Rectal smooth muscle tissue (tissue), 1 donor: ENCODE measurements around the gene CHD1L.
A peak's percentile ranks its signal among the peaks of the same experiment; 100 is the strongest.
"Not testable (repeated sequence)": the region's sequence is repeated elsewhere in the genome, so short reads cannot be mapped to it uniquely, and the experiment has no call there.

ENCODE experiments used
- H3K27ac ChIP-seq: one replicate; pipeline ENCODE4 v1.7.0; 2013; ENCODE audit warnings: low read depth, low read length, inconsistent platforms
- H3K27me3 ChIP-seq: one replicate; pipeline ENCODE4 v1.7.0; 2013; ENCODE audit warnings: low read length; ENCODE audit not compliant: control insufficient read depth, insufficient read depth
- H3K36me3 ChIP-seq: one replicate; pipeline ENCODE4 v1.7.0; 2013; ENCODE audit warnings: low read length; ENCODE audit not compliant: control insufficient read depth, insufficient read depth
- H3K4me1 ChIP-seq: one replicate; pipeline ENCODE4 v1.7.0; 2013; ENCODE audit warnings: low read length; ENCODE audit not compliant: control insufficient read depth, insufficient read depth
- H3K4me3 ChIP-seq: one replicate; pipeline ENCODE4 v1.7.0; 2013; ENCODE audit warnings: low read length
- H3K9ac ChIP-seq: one replicate; pipeline ENCODE4 v1.7.0; 2013; ENCODE audit warnings: low read length

The CHD1L gene

DNA sequence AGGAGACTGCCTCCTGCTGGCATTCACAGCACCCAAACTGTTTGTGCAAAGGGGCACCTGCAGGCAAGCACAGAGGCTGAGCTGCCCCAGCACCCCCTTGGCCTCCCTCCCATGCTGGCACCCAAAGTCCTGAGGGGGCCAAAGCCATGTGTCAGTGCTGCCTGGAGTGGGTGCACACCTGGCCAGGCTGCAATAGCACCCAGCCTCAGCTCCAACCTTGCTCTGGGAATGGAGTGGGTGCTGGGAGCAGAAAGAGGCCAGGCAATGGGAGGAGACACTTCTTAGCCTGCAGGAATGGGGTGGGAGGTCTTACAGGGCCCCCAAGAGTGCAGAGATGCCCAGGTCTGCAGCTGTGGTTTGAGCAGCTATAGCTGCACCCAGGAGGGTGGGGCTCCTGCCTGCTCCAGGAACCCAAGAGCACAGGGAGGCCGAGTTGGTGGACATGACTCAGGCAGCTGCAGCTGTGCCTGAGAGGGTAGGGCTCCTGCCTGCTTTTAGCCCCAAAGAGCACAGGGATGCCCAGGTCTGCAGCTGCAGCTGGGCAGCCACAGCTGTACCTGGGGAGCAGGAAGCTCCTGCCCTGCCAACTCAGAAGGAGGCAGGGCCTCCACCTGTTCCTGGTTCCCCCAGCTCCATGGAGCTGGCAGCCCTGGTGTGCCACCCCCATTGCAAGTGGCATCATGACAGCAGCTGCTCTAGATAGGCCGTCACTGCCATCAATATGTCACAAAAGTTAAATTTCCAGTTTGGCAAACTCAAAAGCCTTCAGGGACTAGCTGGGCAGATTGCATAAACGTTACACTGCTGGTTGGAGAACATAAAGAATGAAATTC is 5.3 kb upstream of the CHD1L start:
- H3K9ac ChIP-seq = no peak overlapping the region
- no peaks in the 10 kb centered on the region for H3K36me3 ChIP-seq
- no peak overlapping the region for H3K27ac ChIP-seq
- H3K4me3 ChIP-seq = no peak overlapping the region
- no peaks in the 10 kb centered on the region for H3K27me3 ChIP-seq
- no peaks in the 10 kb centered on the region for H3K4me1 ChIP-seq

DNA sequence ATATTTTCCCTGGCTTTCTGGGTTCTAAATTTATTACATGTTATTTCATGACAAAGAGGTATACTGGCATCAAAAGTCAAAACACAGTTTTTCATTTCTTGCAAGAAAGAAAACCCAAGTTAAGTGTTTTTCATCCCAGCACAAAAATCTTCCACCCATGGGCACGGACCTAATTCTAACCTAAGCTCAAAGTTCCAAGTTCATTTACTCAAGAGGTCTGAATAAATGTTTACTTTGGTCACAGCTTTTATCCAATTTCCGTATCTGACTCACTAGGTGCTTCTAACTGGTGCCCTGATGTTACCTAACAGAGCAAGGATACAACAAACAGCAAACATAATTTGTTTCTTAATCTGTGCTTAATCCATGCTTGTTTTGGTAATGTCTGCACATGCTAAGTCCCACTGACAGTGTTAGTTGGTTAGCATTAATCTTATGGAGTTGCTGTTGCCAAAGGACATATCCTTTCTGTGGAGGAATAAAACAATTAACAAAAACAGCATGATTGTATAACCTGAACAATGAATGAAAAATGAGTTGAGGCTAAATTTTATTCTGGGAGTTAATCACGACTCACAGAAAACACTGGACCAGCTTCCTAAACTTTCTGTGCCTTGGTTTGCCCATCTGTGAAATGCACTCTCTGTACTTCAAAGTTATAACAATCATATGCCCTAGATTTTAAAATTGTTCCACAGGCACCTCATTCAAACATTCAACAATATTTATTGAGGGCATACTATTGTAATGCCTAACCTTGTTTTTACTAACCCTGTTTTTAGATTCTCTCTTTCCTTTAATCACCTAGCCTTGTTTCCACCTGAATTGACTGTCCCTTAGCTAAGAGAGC is 4.2 kb upstream of the CHD1L start:
- Histone ChIP-seq H3K4me3 (no peak overlapping the region), H3K9ac (no peak overlapping the region), H3K27me3 (no peaks in the 10 kb centered on the region), H3K27ac (no peak overlapping the region), H3K4me1 (no peaks in the 10 kb centered on the region), H3K36me3 (no peaks in the 10 kb centered on the region)

DNA sequence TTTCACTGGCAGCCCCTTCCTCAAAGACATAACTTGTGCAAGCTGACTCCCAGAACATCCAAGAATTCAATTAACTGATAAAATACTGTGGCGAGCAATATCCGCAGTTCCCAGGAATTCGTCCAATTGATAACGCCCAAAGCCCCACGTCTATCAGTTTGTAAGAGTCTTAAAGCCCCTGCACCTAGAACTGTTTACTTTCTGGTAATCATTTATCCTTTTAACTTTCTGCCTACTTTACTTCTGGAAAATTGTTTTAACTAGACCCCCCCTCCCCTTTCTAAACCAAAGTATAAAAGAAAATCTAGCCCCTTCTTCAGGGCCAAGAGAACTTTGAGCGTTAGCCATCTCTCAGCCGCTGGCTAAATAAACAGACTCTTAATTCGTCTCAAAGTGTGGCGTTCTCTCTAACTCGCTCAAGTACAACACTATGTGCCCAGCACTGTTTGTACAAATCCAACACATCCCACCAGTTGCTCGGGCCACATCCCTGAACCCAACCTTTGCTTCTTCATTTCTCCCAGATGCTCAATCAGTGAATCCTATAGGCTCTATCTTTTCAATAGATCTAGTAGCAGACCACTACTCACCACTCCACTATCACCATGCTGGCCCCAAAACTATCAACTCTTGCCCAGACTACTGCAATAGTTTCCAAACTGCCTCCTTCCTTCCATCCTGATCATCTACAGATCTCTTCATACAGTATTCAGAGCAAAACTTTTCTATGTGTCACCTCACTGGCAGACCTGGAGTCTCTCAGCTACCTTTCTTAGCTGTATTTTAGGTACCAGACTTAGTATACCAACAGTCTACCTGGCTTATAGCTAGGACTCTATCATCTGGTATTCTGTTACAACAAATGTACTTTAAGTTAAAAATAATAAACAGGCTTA is 3.3 kb upstream of the CHD1L start:
- peaks cover 7% of the 10 kb centered on the region for H3K4me1 ChIP-seq
- H3K27me3 ChIP-seq = no peaks in the 10 kb centered on the region
- H3K4me3 ChIP-seq = no peak overlapping the region
- no peak overlapping the region for H3K27ac ChIP-seq
- H3K9ac ChIP-seq = no peak overlapping the region
- no peaks in the 10 kb centered on the region for H3K36me3 ChIP-seq

DNA sequence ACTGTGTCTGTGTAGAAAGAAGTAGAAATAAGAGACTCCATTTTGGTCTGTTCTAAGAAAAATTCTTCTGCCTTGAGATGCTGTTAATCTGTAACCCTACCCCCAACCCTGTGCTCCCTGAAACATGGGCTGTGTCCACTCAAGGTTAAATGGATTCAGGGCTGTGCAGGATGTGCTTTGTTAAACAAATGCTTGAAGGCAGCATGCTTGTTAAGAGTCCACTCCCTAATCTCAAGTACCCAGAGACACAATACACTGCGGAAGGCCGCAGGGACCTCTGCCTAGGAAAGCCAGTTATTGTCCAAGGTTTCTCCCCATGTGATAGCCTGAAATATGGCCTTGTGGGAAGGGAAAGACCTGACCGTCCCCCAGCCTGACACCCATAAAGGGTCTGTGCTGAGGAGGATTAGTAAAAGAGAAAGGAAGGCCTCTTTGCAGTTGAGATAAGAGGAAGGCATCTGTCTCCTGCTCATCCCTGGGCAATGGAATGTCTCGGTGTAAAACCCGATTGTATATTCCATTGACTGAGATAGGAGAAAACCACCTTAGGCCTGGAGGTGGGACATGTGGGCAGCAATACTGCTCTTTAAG is 2.3 kb upstream of the CHD1L start:
- not testable (repeated sequence) for H3K4me1 ChIP-seq, H3K27ac ChIP-seq, H3K4me3 ChIP-seq, H3K27me3 ChIP-seq, H3K36me3 ChIP-seq, H3K9ac ChIP-seq

DNA sequence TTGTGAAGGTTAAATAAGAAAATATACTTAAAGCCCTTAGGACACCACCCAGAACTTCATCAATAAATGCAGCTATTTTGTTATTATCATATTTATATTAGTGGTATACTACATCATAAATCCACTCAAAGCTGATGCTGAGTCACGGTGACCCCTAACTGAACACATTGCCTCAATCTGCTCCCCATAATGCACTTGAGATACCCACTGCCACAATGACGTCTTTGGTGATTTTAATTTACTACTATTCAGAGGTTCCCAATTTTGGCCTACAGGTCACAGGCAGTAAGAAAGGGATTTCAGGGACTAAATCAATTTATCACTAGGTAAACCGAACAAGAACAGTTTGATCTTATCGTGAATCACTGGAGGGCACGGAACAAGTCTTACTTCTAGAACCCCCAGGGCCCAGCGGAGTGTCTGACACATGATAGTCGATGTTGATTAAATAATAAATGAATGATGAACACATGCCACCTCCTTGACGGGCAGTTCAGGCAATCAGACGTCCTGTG is 493 bp upstream of the CHD1L start:
- Histone ChIP-seq H3K4me3 (peak overlapping the region; percentile 57), H3K9ac (peak overlapping the region; percentile 46), H3K4me1 (peaks cover 8% of the 10 kb centered on the region), H3K27ac (peak overlapping the region; percentile 84), H3K27me3 (no peaks in the 10 kb centered on the region), H3K36me3 (no peaks in the 10 kb centered on the region)

DNA sequence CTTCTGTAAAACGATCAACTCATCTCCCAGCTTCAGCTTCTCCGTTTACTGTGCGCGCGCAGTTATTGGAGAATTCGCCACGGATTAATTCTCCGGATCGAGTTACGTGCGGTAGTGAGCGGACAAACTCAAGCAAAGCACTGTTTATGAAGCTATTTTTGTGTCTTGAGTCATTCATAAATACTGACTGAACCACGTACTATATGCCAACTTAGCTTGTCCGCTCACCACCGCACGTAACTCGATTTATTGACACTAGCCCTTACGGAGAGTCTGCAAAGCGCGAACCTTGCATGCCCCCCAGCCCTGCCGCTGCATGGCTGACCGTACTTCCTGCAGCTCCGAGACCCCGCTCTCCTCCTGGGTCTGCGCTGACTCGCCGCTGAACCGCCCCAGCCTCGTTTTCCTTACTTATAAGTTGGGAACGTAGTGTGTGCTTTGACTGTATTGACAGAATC is 773 bp downstream of the CHD1L start:
- Histone ChIP-seq H3K27ac (peak overlapping the region; percentile 84), H3K36me3 (no peaks in the 10 kb centered on the region), H3K4me1 (peaks cover 8% of the 10 kb centered on the region)

DNA sequence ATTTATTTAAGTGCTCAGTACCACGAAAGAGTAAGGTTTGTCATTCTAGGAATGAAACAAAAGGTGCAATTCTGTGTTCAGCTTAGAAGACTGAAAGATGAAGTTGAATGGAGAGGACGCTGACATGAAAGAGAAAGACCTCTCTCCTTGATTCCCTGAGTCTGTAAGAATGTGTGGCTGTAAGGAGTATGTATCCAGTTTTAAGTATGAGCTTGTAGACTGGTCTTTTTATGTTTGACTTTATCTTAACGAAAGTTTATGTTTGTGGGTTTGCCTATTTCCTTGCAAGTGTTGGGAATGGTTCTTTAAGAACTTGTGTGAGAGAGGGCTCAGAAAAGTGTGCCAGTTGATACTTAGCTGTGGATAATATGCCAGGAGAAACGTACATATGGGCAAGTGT is 1.4 kb downstream of the CHD1L start:
- no peak overlapping the region for H3K9ac ChIP-seq
- peak overlapping the region; percentile 85 for H3K4me3 ChIP-seq
- H3K36me3 ChIP-seq = no peaks in the 10 kb centered on the region
- H3K27ac ChIP-seq = peak overlapping the region; percentile 15
- H3K4me1 ChIP-seq = peaks cover 8% of the 10 kb centered on the region
- no peaks in the 10 kb centered on the region for H3K27me3 ChIP-seq

More for the DNA sequence above, 773 bp downstream of the CHD1L start:
- Histone ChIP-seq H3K4me3 (peak overlapping the region; percentile 85), H3K27me3 (no peaks in the 10 kb centered on the region), H3K9ac (peak overlapping the region; percentile 45)

DNA sequence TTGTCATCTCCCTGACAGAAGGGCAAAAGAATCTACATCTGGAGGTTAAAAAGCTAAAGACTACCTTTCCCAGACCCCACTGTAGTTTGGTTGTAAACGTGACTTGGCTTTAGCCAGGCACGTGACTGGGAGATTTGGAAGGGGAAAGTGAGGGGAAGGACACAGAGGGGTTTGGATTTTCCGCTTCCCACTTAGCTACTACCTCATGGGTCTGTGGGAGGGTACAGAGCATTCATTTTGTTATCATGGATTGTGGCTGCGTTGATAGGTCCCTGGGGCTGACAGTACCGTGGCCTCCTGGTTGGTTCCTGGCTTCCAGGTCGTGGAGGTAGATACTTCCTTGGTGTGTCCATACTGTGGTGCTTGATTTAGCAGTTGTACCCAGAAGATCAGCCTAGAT is 2.6 kb downstream of the CHD1L start:
- Histone ChIP-seq H3K9ac (no peak overlapping the region), H3K36me3 (no peaks in the 10 kb centered on the region), H3K4me3 (no peak overlapping the region), H3K27me3 (no peaks in the 10 kb centered on the region), H3K4me1 (peaks cover 8% of the 10 kb centered on the region), H3K27ac (no peak overlapping the region)

DNA sequence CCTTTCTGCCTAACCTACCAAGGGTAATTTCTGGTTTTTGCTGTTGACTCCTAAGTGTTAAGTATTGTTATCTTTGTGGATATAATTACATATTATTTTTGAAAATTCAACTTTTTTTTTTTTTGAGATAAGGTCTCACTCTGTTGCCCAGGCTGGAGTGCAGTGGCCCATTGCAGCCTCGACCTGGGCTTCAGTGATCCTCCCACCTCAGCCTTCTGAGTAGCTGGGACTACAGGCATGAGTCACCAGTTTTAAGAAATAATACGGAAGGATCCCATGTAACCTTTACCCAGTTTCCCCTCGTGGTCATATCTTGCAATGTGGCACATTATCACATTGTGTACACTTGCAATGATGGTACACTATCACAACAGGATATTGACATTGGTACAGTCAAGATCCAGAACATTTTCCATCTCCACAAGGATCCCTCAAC is 3.1 kb downstream of the CHD1L start:
- Histone ChIP-seq H3K27ac (no peak overlapping the region), H3K27me3 (no peaks in the 10 kb centered on the region), H3K4me3 (no peak overlapping the region)

DNA sequence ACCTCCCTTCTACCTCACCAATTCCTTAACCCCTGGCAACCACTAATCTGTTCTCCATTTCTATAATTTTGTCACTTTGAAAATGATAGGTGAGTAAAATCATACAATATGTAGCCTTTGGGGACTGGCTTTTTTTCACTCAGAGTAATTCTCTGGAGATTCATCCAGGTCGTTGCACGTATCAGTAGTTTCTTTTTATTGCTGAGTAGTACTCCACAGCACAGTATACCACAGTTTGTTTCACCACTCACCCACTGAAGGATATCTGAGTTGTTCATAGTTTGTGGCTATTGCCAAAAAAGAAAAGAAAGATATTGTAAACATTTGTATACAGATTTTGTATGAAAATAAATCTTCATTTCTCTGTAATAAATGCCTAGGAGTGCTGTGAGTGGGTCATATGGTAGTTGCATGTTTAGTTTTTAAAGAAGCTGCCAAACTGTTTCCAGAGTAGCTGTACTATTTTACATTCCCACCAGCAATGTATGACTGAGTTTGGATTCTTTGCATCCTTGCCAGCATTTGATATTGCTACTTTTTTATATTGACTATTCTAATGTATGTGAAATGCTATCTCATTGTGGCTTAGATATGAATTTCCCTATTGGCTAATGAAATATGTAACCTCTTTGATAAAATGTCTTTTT is 3.7 kb downstream of the CHD1L start:
- no peak overlapping the region for H3K27ac ChIP-seq
- H3K4me3 ChIP-seq = no peak overlapping the region
- peaks cover 8% of the 10 kb centered on the region for H3K4me1 ChIP-seq
- H3K27me3 ChIP-seq = no peaks in the 10 kb centered on the region
- H3K36me3 ChIP-seq = no peaks in the 10 kb centered on the region
- no peak overlapping the region for H3K9ac ChIP-seq

More for the DNA sequence above, 3.1 kb downstream of the CHD1L start:
- Histone ChIP-seq H3K4me1 (peaks cover 8% of the 10 kb centered on the region), H3K9ac (no peak overlapping the region), H3K36me3 (no peaks in the 10 kb centered on the region)

DNA sequence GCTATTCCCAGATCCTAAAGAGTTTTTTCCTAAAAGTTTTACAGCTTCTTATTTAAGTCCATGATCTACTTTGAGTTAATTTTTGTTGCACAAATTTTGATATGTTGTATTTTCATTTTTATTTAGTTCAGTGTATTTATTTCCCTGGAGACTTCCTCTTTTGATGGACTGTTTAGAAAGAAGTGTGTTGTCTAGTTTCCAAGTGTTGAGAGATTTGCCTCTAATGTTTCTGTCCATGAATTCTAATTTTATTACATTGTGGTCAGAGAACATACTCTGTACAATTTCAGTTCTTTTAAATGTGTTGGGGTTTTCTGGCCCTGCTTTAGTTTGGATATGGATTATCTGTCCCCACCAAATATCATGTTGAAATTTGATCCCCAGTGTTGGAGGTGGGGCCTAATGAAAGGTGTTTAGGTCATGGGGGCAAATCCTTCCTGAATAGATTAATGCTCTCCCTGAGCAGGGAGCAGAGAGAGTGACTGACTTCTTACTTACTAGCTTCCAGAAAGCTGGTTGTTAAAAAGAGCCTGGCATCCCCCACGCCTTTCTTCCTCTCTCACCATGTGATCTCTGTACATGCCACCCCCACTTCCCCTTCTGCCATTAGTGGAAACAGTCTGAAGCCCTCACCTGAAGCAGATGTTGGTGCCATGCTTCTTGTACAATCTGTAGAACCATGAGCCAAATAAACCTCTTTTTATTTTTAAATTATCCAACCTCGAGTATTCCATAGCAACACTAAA is 4.6 kb downstream of the CHD1L start:
- no peak overlapping the region for H3K4me3 ChIP-seq
- H3K27me3 ChIP-seq = no peaks in the 10 kb centered on the region
- H3K36me3 ChIP-seq = no peaks in the 10 kb centered on the region
- no peak overlapping the region for H3K27ac ChIP-seq
- H3K4me1 ChIP-seq = peaks cover 8% of the 10 kb centered on the region
- no peak overlapping the region for H3K9ac ChIP-seq
